ENCODE data around the gene SP9. TPM values are rescaled to one million over a fixed set of nuclear protein-coding genes. Genes with fewer than 3 reads are reported as not detected.

The SP9 gene
- total RNA-seq, 1 donor = not detected

DNA sequence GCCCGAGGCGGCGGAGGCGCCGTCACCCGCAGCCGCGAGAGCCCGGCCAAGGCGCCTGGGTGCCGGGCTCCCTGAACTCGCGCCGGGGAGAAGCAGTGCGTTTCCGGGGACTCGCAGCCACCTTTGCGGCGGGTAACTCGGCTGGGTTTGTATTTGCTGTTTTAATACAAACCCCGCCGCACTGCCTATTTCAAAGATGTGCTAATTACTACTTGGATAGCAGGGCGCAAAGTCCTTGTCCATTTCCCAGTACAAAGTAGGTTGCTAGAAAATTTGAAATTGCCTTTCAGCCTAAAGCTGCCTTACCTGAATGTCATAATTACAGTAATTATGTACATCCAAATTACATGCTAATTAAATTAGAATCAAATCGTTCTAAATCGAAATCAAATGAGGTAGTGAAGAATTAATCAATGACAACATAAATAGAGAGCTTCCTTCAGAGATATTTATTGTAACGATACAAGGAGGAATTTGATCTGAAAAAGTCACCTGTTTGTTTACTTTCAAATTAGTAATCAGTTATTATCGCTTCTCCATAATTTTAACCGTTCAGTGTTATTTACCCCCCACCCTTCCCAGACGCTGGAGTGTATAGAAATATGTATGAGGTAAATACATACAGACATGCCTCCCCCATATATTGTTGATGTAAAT is 8.1 kb downstream of the SP9 start:
- TF ChIP-seq, protein P1, sequence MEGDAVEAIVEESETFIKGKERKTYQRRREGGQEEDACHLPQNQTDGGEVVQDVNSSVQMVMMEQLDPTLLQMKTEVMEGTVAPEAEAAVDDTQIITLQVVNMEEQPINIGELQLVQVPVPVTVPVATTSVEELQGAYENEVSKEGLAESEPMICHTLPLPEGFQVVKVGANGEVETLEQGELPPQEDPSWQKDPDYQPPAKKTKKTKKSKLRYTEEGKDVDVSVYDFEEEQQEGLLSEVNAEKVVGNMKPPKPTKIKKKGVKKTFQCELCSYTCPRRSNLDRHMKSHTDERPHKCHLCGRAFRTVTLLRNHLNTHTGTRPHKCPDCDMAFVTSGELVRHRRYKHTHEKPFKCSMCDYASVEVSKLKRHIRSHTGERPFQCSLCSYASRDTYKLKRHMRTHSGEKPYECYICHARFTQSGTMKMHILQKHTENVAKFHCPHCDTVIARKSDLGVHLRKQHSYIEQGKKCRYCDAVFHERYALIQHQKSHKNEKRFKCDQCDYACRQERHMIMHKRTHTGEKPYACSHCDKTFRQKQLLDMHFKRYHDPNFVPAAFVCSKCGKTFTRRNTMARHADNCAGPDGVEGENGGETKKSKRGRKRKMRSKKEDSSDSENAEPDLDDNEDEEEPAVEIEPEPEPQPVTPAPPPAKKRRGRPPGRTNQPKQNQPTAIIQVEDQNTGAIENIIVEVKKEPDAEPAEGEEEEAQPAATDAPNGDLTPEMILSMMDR (IDR thresholded peaks at IDR 0.05; ENCODE audit: extremely low read depth, low read depth, low read length) = no peak
- Histone ChIP-seq H3K27ac (ENCODE audit: low read depth, low read length) (no peak overlapping the region), H3K27me3 (ENCODE audit: insufficient read depth, low read length) (peaks cover 74% of the 10 kb centered on the region), H3K79me2 (ENCODE audit: insufficient read depth, low read length) (no peaks in the 10 kb centered on the region), H3K9me3 (ENCODE audit: low read depth, low read length) (no peaks in the 10 kb centered on the region), H4K20me1 (ENCODE audit: insufficient read depth, low read length) (peaks cover 6% of the 10 kb centered on the region), H3K4me1 (ENCODE audit: insufficient read depth, low read length) (peaks cover 12% of the 10 kb centered on the region), H2AFZ (ENCODE audit: low read length) (no peak overlapping the region), H3K36me3 (ENCODE audit: insufficient read depth, low read length) (peaks cover 1% of the 10 kb centered on the region), H3K4me3 (ENCODE audit: insufficient read depth, low read length) (no peak overlapping the region), H3K4me2 (ENCODE audit: insufficient read depth, low read length) (no peak overlapping the region)
- peak; percentile 53 for DNase-seq (ENCODE audit: insufficient read length, low spot score, missing footprints)

DNA sequence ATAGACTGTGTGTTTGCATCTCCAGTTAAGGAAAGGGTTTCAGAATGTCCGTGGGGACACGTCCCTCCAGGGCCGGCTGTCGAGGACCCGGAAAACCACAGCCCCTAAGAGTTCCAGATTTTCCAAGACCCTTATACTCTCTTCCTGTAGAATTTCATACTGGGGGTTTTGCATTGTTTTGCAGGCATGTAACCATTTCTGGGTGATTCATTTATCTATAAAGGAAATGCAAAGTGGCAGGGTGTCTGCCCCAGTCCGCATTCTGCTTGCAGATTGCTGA is 8.5 kb downstream of the SP9 start:
- Histone ChIP-seq H3K4me1 (ENCODE audit: insufficient read depth, low read length) (peaks cover 12% of the 10 kb centered on the region), H3K36me3 (ENCODE audit: insufficient read depth, low read length) (peaks cover 6% of the 10 kb centered on the region), H2AFZ (ENCODE audit: low read length) (no peak overlapping the region), H3K4me3 (ENCODE audit: insufficient read depth, low read length) (no peak overlapping the region), H4K20me1 (ENCODE audit: insufficient read depth, low read length) (peaks cover 6% of the 10 kb centered on the region), H3K4me2 (ENCODE audit: insufficient read depth, low read length) (no peak overlapping the region), H3K27me3 (ENCODE audit: insufficient read depth, low read length) (peaks cover 69% of the 10 kb centered on the region), H3K27ac (ENCODE audit: low read depth, low read length) (no peak overlapping the region), H3K9me3 (ENCODE audit: low read depth, low read length) (no peaks in the 10 kb centered on the region), H3K79me2 (ENCODE audit: insufficient read depth, low read length) (no peaks in the 10 kb centered on the region)
- no peak for DNase-seq (ENCODE audit: insufficient read length, low spot score, missing footprints)
- TF ChIP-seq, protein P1 (IDR thresholded peaks at IDR 0.05; ENCODE audit: extremely low read depth, low read depth, low read length) = no peak

DNA sequence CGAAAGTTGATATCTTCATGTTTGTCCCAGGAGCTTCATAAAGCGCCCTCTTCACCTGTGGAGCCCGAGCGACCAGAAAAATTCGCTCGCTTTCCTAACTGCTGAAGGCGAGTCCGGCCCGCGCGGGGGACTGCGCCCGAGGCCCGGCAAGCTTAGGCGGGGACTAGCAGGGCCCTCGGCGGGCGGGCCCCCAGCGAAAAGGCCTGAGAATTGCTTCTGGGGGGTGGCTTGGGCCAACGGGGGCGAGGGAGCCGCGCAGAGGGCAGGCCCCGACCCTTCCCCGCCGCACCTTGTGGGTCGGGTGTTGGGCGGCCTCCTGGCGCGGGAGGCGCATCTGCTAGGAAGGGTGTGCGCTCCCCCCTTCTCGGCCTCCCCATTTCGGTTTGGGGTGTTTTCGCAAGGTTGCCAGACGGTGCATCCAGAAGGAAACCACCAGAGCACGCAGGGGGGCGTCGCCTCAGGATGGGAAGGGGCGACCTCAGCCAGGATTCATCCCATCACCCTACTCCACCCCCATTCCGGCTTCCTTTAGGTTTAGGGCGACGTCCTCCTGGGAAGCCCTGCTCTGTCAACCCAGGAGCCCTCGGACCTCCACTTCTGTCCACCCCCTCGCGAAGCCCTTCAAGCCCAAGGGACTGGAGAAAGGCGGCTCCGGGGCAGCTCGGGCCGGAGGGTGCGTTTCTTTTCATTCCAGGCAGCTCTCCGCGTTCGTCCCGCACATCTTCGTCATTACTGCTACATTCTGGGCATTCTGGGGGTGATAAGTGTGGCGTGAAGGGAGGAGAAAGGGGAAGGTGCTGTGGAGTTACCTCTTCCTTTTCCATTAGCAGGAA is 9.1 kb downstream of the SP9 start:
- H2AFZ ChIP-seq (ENCODE audit: low read length) = no peak overlapping the region
- no peak overlapping the region for H3K4me2 ChIP-seq (ENCODE audit: insufficient read depth, low read length)
- H4K20me1 ChIP-seq (ENCODE audit: insufficient read depth, low read length) = peaks cover 6% of the 10 kb centered on the region
- H3K9me3 ChIP-seq (ENCODE audit: low read depth, low read length) = no peaks in the 10 kb centered on the region
- no peaks in the 10 kb centered on the region for H3K79me2 ChIP-seq (ENCODE audit: insufficient read depth, low read length)
- H3K27ac ChIP-seq (ENCODE audit: low read depth, low read length) = no peak overlapping the region
- H3K36me3 ChIP-seq (ENCODE audit: insufficient read depth, low read length) = peaks cover 11% of the 10 kb centered on the region
- H3K4me1 ChIP-seq (ENCODE audit: insufficient read depth, low read length) = peaks cover 12% of the 10 kb centered on the region
- peak; percentile 71 for DNase-seq (ENCODE audit: insufficient read length, low spot score, missing footprints)
- TF ChIP-seq, protein P1 (IDR thresholded peaks at IDR 0.05; ENCODE audit: extremely low read depth, low read depth, low read length) = no peak
- H3K4me3 ChIP-seq (ENCODE audit: insufficient read depth, low read length) = no peak overlapping the region
- peaks cover 63% of the 10 kb centered on the region for H3K27me3 ChIP-seq (ENCODE audit: insufficient read depth, low read length)

DNA sequence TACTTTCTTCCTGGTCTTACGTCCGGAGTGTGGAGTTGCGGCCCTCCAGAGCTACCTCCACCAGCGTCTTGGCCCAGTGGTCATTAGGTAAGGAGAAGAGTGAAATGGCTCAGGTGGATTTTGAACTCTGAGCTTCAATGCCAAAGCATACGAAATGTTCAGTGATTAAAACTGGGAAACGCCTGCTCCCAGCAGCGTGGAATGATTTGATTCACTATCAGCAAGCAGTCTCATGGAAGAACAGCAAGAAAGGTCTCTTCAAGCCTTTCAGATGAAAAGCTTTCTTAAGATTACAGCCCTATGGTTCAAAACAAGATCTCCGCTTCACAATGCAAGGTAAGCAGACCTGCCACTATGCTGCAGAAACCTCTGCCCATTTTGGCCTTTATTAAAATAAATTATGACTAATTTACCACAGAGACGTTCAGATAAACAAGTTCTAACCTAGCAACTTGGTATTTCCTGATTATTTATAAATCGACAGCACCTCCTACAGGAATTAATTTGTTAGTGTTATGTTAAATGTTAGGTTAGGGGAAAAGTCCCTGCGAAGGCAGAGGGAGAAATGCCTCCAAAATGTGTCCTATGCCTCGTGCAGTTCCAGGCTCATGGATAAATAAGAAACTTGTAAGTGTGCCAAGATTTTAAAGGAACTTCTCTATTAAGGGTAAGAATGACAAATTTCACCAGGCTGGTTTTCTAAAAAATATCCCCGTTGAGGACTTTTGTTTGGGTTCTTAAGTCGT is 10.1 kb downstream of the SP9 start:
- H3K4me3 ChIP-seq (ENCODE audit: insufficient read depth, low read length) = no peak overlapping the region
- H3K9me3 ChIP-seq (ENCODE audit: low read depth, low read length) = no peaks in the 10 kb centered on the region
- H4K20me1 ChIP-seq (ENCODE audit: insufficient read depth, low read length) = peaks cover 6% of the 10 kb centered on the region
- peak; percentile 76 for DNase-seq (ENCODE audit: insufficient read length, low spot score, missing footprints)
- H3K36me3 ChIP-seq (ENCODE audit: insufficient read depth, low read length) = peaks cover 13% of the 10 kb centered on the region
- H2AFZ ChIP-seq (ENCODE audit: low read length) = no peak overlapping the region
- TF ChIP-seq, protein P1 (IDR thresholded peaks at IDR 0.05; ENCODE audit: extremely low read depth, low read depth, low read length) = peak; percentile 47
- H3K79me2 ChIP-seq (ENCODE audit: insufficient read depth, low read length) = no peaks in the 10 kb centered on the region
- no peak overlapping the region for H3K4me2 ChIP-seq (ENCODE audit: insufficient read depth, low read length)
- H3K27ac ChIP-seq (ENCODE audit: low read depth, low read length) = no peak overlapping the region
- H3K4me1 ChIP-seq (ENCODE audit: insufficient read depth, low read length) = peaks cover 12% of the 10 kb centered on the region
- H3K27me3 ChIP-seq (ENCODE audit: insufficient read depth, low read length) = peaks cover 53% of the 10 kb centered on the region

All from osteoblast (primary cell).